HG03432 (cell line): ENCODE measurements around the gene STAT5A.
A peak's percentile ranks its signal among the peaks of the same experiment; 100 is the strongest.
"Not testable (repeated sequence)": the region's sequence is repeated elsewhere in the genome, so short reads cannot be mapped to it uniquely, and the experiment has no call there.

Experiments
- ATAC-seq: cut with Tn5 transposase; IDR thresholded peaks from one replicate; pipeline ENCODE4 v1.9.1; 2021; ENCODE audit warnings: mild to moderate bottlenecking, moderate library complexity; ENCODE audit not compliant: unreplicated experiment

The STAT5A gene

DNA sequence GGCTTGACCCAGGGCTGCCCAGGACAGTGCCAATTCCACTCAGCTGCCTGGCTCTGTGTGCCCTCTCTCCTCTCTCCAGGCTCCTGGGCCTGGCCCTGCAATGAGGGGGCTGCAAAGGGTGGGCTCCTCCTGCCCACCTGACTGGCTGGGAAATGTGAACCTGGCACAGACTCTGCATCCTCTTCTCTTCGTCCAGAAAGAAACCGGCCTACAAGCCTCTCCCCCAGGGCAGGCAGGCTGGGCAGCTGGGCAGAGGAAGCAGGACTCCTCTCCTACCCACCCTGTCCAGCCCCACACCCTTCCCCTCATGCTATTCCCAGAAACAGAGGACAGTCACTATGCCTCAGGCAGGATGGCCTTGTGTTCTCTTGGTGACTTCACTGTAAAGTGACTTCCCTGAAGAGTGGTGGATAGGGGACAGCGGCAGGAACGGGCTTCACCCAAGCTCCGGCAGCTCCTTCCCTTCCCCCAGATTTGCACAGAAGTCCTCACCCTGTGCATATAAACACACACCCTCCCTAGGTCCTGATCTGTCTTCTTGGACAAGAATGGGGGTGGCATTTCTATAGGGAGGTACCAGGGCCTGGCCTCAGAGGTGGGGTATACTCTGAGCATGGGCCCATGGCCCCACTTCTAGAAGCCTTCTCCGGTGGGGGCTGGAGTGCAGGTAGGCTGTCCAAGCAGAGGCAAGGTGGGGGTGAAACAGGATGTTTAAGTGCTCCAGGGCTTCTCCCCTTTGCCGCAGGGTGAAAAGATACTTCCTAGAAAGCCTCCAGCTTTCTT lies 4.9 kb upstream of the STAT5A start:
- no peak for ATAC-seq

DNA sequence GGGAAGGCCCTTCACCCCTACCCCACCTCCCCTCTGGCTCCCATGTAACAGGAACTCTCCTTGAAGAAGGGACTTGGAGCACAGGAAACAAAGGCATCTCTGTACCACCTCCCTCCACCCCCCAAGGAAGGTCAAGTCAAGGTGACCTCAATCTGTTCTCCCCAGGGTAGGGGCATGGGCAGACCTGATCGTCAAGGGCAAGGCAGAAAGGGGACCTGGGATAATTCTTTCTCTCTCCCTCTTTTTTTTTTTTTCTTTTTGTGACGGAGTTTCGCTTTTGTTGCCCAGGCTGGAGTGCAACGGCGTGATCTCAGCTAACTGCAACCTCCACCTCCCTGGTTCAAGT lies 4.3 kb upstream of the STAT5A start:
- ATAC-seq, result no peak

DNA sequence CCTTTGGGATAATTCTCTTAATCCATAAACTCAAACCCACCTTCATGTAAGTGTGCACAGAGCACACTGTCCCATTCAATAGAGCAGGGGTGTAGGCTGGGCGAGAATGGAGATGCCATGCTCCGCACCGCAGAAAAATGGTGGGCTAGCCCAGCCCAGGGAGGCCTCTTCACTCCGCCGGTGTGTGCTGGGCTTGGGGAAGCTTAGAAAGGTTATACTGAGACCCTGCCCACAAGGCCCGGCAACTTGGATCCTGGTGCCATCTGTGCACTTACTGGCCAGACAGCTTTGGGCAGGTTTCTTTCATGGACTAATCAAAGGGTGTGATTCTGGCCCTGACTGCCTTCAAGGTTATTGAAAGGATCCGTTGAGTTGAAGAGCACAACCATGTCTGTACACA lies 3.7 kb upstream of the STAT5A start:
- no peak for ATAC-seq

DNA sequence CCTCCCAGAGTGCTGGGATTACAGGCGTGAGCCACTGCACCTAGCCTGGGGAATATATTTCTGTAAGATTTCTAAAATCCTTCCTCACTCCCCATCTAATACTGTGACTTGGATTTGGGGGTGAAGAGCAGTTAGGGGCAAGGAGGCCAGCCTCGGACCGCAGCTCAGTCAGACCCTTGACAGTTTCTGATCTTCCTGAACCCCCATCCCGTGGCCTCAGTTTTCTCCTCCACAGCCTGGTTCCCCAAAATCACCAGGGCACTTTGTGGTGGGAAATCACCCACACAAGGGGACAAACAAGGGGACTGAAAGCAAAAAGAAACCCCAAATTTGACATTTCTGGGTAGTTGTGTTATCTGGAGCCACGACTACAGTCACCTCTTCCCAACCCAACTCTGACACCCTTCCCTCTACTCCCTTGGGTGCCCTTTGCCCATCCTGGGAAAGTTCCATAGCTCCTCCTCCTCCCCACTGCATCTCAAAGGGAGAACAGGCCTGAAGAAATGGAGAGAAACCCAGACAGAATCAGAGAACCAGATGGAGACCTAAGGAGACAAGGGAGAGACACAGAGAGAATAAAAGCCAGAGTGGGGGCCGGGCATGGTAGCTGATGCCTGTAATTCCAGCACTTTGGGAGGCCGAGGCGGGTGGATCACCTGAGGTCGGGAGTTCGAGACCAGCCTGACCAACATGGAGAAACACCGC lies 2.8 kb upstream of the STAT5A start:
- ATAC-seq, result no peak

DNA sequence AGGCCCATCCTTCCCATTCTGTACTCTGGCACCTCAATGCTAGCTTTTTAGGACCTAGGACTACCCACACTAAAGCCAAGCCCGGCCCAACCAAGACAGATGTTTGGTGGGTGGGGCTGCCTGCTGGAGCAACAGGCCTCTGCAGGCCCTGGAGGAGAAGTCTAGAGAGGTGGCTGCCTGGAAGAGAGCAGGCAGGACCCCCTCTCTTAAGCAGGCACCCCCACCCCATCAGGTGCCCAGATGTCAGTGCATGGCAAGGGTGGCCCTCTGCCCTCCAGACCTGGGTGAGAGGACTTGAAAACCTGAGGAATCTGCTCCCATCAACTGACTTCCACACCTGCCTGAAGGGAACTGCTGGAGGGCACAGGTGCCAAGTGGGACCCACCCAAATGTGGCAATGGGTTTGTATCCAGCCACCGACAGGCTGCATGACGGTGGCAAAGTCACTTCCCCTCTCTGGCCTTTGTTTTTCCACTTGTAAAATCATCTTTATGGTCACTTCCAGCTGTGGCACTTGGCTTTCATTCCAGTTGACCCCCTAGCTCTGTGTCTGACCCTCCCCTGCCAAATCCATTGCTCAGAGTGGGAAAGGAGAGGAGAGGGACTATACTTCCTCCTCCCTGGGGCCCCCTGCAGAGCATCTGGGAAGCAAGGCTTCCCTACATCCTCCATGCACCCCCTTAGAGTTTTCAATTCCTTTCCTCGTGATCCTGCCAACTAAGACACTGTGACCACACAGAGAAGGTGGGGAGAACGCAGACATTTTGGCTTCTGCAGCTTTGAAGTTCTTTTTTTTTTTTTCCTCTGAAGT lies 1.7 kb upstream of the STAT5A start:
- ATAC-seq, result no peak

DNA sequence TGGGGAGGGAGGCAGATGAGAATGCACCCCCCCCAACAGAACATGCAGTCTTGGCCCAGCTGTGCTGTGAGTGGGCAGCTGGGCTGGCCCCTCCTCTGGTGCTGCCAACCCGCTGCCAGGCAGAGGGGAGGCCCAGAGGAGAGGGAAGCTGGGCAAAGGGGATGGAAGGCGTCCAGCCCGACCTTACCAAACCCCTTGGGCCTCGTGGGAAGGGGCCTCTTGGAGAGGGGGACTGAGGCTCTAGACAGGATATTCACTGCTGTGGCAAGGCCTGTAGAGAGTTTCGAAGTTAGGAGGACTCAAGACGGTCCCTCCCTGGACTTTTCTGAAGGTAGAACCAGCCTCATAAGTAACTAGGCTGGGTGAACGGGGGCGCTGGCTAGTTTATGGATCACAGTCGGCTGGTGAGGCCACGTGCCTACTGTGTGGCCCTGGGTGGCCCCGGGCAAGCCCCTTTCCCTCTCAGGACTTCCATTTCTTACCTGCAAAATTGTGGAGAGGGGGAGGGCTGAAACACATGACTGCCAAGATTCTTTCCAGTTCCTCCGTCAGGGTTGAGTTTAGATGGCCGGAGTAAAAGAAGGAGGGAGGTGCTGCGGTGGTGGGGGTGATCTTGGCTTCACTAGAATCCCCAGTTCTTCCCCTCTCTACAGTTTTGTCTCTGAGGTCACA lies 857 bp upstream of the STAT5A start:
- peak; percentile 23 for ATAC-seq

DNA sequence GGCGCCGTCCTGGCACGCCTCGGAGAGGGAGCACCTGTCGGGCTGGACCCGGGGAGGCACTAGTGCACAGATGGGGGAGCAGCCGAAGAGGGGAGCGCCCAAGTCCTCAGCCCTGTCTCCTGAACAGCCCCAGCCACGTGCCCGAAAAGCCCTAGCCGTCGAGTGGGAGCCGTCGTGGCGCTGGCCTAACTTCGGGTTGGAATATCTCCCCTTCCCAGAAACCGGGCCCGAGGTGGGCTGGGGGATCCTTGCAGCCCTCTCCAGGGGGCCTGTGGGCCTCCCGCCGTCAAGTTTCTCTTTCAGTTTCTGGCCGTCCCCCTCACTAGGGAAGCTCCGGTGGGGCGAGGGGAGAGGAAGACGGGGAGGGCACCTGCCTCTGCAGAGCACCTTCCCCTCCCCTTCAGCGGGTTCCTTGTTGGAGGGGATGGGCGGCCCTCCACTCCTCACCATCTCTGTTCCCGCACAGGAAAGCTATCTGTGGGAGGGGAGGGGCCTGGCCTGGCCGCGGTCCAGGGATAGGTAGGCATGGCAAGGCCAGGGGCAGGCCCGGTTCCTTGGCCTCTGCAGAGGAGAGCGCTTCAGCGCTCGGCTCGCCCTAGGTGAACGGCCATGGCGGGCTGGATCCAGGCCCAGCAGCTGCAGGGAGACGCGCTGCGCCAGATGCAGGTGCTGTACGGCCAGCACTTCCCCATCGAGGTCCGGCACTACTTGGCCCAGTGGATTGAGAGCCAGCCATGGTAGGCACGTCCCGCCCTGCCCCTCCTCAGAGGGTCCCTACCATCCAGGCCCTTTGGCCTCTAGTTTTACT lies 709 bp downstream of the STAT5A start:
- peak; percentile 27 for ATAC-seq

DNA sequence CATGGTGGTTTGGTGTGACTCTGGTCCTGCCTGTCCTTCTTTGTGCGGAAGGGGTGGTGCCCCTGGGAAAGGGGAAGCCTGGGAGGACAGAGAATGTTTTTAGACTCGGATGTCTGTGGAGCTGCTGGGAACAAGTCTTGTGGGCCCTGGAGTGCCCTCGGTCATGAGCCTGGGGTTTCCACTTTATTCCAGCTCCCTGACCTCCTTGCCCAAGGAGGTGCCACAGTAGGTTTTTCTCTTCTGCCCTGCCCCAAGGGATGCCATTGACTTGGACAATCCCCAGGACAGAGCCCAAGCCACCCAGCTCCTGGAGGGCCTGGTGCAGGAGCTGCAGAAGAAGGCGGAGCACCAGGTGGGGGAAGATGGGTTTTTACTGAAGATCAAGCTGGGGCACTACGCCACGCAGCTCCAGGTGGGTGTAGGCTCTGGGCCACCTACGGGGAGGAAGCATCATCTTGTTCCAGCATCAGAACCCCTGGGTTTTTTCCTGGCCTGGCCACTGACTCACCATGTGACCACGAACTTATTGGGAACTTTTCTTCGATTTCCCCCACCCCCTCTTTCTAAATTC lies 1.4 kb downstream of the STAT5A start:
- no peak for ATAC-seq

DNA sequence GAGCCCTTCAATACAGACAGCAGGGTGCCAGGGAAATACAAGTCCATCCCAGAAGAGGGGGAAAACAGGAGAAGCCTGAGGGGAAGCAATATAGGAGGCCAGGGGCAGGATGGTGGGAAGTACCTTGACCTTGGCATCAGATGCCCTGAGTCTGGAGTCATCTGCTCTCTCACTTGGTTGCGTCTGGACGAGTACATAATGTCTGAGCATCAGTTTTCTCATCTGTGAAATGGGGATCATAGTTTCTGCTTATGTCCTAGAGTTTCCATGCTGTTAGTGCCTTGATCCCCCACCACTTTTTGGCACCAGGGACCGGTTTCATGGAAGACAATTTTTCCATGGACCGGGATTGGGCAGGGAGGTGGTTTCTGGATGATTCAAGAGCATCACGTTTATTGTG lies 2.3 kb downstream of the STAT5A start:
- no peak for ATAC-seq

DNA sequence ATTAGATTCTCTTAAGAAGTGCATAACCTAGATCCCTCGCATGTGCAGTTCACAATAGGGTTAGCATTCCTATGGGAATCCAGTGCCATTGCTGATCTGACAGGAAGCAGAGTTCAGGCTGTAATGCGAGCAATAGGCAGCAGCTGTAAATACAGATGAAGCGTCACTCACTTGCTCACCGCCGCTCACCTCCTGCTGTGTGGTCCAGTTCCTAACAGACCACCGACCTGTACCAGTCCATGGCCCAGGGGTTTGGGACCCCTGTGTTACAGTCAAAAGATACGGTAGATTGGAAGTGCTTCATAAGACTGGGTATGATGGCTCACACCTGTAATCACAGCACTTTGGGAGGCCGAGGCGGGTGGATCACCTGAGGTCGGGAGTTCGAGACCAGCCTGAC lies 2.8 kb downstream of the STAT5A start:
- no peak for ATAC-seq

DNA sequence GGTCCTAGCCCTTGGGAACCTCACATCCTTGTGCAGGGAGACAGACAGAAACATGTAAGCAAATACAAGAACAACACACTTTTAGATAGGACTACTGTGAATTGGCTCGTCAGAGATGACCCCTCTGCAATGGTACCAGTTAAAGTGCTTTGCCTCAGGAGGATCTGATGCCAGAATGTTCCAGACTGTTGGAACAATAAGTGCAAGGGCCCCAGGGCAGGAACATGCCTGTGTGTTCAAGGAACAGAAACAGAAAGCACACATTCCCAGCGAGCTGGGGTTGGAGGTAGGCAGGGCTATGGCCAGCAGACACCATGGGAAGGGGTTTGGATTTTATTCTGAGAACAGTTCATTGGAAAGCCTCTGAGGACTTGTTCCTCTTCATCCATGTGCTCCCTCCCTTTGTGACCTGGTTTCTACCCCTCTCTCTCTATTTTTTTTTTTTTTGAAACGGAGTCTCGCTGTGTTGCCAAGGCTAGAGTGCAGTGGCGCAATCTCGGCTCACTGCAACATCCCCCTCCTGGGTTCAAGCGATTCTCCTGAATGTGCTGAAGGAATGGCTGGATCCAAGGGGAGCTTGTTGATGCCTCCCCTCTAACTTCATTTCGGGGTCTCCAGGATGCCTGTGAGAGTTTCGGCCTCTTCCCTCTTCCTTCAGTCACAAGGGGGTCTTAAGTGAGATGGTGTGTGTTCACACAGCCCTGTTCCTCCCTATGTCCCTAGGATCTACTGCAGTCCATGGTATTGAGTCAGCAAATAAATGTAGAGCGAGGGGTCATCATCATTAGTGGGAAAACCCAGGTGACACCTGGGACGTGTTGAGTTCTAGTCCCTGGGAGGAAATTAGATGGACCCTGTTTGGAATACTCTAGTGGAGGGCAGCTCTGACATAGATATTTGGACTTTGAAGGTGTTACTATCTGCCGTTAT lies 6.4 kb downstream of the STAT5A start:
- no peak for ATAC-seq

DNA sequence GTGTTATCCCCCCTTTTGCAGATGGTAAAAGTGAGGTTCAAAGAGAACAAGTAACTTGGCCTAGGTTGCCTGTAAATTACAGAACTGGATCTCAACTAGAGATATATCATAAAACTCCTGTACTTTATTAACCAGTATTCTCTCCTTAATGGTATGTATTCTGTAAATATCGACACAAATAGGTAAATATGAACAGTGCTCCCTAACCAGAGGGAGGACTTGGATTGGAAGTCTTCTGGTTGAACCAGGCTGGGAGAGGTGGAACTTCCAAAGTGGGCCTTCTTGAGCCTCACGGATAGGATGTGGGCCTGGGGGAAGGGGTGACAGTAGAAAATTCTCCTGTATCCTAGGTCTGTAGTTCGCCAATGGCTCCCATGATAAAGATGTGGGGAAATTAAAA lies 7.7 kb downstream of the STAT5A start:
- no peak for ATAC-seq

DNA sequence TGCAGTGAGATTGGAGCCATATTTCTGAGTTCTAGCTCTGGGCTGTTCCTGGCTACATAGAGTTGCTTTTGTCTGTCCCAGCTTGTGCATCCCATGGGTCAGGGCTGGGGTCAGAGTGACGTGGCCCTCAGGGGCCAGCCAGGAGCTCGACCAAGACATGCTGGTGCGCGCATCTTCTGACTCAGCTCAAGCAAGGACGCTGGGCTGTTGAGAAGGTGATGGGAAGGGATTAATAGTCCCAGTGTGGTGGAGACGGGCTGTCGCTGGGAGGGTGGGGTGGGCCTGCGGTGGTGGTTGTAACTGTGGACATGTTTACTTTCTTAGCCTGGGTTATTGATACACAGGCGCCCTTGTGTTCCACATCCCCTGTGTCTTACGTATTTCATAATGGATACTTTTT lies 9.5 kb downstream of the STAT5A start:
- ATAC-seq, result not testable (repeated sequence)

DNA sequence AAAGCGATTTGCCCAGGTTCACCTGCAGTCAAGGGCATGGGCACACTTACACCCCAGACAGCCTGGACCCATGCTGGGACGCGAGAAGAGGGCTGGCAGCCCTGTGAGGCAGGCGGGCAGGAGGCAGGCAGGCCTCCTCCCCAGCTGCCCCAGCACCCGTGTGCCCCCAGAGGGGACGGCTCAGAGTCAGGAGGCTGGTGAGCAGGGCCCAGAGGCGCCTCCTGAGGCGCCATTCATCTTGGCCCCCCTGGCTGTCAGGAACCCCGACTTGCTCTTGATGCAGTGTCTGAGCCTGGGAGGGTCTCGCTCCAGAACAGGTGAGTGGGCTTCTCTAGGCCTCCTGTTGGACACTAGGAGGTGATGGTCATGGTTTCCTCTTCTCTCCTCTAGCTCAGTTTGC lies 11.1 kb downstream of the STAT5A start:
- not testable (repeated sequence) for ATAC-seq

DNA sequence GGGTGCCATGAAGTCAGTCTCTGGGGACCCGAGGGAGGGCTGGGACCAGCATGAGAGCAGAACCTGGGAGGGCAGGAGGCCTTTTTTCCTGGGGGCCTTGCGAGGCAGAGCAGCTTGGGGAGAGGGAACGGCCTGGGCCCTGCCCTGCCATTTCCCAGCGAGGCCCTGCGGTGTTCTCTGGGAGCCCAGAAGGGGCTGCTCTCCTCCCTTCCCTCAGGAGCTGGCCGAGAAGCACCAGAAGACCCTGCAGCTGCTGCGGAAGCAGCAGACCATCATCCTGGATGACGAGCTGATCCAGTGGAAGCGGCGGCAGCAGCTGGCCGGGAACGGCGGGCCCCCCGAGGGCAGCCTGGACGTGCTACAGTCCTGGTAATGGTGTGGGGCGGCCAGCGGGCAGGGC lies 11.6 kb downstream of the STAT5A start:
- not testable (repeated sequence) for ATAC-seq

DNA sequence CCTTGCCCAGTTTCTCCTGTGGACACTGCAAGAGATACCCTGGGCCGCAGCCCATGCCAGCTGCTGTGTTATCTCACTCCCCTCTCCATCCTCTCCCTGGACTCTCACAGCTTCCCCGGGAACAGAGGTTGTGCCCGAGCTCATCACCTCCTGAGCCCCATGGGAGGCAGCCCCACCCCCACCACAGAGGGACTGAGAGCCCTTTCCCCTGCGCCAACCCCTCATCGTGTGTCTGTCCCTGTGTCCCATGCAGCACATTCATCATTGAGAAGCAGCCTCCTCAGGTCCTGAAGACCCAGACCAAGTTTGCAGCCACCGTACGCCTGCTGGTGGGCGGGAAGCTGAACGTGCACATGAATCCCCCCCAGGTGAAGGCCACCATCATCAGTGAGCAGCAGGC lies 12.7 kb downstream of the STAT5A start:
- ATAC-seq, result no peak

DNA sequence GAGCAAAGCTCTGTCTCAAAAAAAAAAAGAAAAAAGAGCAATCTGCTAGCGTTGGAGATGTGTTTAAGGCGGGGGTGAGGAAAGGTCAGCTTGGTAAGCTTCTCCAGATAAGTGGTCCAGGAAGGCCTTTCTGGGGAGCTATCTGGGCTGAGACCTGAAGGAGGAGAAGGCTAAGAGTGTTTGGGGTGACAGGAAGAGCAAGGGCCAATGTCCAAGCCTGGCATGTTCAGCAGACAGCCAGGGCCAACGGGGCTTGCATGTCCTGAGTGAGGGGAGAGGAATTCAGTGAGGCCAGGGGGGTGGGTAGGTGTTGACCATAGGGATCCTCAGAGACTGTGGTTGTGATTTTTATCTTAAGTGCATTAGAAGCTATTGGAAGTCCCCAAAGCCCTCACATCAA lies 15.4 kb downstream of the STAT5A start:
- ATAC-seq, result no peak

DNA sequence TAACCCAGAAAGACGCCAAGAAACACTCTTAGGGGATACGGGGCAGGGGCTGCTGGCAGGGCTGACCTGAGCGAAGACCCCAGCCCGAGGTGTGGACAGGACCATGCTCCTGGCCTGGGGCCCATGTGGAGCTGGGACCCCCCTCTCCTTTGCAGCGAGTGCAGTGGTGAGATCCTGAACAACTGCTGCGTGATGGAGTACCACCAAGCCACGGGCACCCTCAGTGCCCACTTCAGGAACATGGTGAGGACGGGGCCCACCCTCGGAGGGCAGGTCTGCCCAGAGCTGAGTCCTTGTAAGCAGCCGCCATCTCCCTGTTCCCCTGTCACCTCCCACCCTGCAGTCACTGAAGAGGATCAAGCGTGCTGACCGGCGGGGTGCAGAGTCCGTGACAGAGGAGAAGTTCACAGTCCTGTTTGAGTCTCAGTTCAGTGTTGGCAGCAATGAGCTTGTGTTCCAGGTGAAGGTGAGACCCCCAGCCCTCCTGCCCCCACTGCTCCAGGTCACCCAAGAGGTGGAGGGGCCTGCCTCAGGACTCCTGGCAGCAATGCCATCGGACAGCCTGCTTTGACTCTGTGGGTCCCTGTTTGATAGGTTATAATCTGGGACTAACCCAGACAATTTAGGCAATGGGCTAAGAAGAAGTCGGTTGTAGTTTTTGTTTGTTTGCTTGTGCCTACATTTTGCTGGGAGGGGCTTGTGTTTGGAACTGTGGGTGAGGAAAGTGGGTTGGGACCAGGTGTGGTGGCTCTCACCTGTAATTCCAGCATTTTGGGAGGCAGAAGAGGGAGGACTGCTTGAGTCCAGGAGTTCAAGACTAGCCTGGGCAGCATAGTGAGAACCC lies 16.1 kb downstream of the STAT5A start:
- no peak for ATAC-seq
